ENCODE data around the gene MED13L.

DNA sequence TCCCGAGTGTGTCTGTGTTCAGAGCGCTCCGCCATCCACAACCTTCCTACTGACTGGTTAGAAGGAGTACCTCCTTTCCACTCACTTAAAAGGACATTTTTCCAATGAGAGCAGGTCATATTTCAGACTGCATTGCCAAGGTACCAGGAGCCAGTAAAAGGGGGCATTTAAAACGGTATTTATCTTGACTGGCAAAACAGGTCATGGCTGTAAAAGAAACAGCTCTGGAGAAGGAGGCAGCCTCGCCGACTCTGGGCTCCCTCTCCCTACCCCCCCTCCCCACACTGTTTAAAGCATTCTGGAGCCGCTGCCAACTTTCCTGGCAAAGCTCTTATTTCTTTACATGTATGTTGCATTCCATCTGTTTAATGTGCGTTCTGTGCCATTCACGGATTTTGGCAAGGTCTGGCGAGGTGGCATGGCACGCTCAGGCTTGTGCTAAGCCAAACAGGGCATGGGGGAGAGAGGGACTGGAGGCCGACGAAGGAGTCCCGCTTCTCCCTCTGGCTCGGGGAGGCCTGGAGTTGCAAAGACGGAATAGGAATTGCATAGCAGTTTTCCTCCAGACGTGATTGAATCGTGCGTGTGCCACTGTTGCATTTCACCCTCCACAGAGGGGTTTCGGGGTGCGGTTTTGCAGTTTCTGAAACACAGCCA is 41.2 kb upstream of the MED13L start:
- no peak for TF ChIP-seq CTCF (IDR thresholded peaks at IDR 0.05; ENCODE audit: borderline replicate concordance, extremely low read depth, low read length, poor library complexity, severe bottlenecking)
- TF ChIP-seq EZH2 (IDR thresholded peaks at IDR 0.05; ENCODE audit: borderline replicate concordance, low read depth, low read length, severe bottlenecking): no peak

Data from DND-41 (cell line).